T-helper 2 cell treated with Interferon-gamma antibody and Interleukin-4, amounts not matched to agents 5 μg/mL and 100 μg/mL, for 36 hours (primary cell): ENCODE measurements around the gene COX10.
"Not testable (repeated sequence)": the region's sequence is repeated elsewhere in the genome, so short reads cannot be mapped to it uniquely, and the experiment has no call there.

ENCODE experiments used
- DNase-seq: peaks from one replicate; pipeline ENCODE4 v3.0.0; 2021; ENCODE audit warnings: low spot score
- H3K27ac Mint-ChIP-seq: one replicate; pipeline ENCODE4 v1.8.0; 2021; ENCODE audit warnings: mild to moderate bottlenecking, mixed read lengths
- H3K27me3 Mint-ChIP-seq: one replicate; pipeline ENCODE4 v1.8.0; 2021; ENCODE audit warnings: low read depth, mixed read lengths
- H3K36me3 Mint-ChIP-seq: one replicate; pipeline ENCODE4 v1.8.0; 2021; ENCODE audit warnings: low read depth, mixed read lengths
- H3K4me1 Mint-ChIP-seq: one replicate; pipeline ENCODE4 v1.8.0; 2021; ENCODE audit warnings: low read depth, mixed read lengths
- H3K4me3 Mint-ChIP-seq: one replicate; pipeline ENCODE4 v1.8.0; 2022; ENCODE audit warnings: mild to moderate bottlenecking, moderate library complexity, mixed read lengths
- H3K9me3 Mint-ChIP-seq: one replicate; pipeline ENCODE4 v1.8.0; 2021; ENCODE audit warnings: mixed read lengths

Gene COX10

GRCh38 chr17:14214271-14214670 lies 145.0 kb downstream of the COX10 start:
- Mint-ChIP-seq H3K4me3 (no peak overlapping the region), H3K27ac (no peak overlapping the region), H3K36me3 (peaks cover 55% of the 10 kb centered on the region), H3K9me3 (peaks cover 9% of the 10 kb centered on the region), H3K27me3 (no peaks in the 10 kb centered on the region), H3K4me1 (peaks cover 16% of the 10 kb centered on the region)
- no peak for DNase-seq

DNA sequence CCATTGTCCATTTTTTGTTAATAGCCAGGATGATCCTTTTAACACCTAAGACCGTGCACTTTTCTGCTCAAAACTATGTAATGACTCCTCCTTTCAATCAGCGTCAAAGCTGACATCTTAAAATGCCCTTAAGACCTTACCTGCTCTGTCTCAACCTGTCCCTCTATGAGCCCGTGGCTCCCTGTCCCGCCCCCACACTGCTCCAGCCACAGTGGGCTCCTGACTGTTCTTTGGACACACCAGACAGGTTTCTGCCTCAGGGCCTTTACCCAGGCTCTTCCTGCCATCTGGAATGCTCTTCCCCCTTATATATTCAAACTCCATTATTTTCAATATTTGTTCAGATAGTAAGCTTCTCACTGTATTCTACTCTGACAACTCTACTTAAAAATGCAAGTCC lies 153.3 kb downstream of the COX10 start:
- Mint-ChIP-seq H3K4me3 (no peak overlapping the region), H3K4me1 (peaks cover 2% of the 10 kb centered on the region), H3K9me3 (no peaks in the 10 kb centered on the region), H3K36me3 (peaks cover 3% of the 10 kb centered on the region), H3K27me3 (no peaks in the 10 kb centered on the region), H3K27ac (no peak overlapping the region)
- no peak for DNase-seq

DNA sequence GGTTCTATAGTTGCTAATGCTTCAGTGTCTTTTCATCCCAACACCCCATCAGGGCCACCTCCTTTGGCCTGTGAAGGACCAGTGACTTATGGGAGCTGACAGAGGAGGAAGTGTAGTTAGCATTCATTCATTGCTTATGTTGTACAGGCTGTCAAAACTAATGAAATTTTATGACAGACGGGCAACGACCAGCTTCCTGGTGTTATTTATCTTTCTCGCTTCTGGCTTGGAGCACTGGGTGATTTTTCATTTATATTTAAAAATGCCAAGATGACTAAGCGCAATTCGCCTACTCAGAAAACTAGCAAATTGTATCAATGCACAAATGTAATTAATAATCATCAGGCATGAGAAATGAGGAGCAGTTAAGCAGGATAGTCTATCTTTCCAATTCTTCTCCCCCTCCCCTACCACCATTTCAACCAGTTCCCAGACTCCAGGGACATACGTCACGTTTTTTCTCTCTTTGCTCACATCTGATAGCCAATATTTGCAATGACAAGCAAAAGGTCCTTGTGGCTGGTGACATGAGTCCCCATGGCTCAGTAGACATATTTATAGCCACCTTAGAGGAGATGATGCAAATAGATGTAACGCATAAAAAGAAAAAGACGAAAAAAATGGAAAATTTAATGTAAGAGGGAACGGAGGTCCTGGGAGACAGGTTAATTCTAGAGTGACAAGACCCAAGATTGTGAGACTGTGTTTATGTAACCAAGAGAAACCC lies 156.1 kb downstream of the COX10 start:
- Mint-ChIP-seq H3K4me1 (peaks cover 2% of the 10 kb centered on the region), H3K9me3 (no peaks in the 10 kb centered on the region), H3K27ac (no peak overlapping the region), H3K36me3 (peaks cover 7% of the 10 kb centered on the region), H3K4me3 (no peak overlapping the region), H3K27me3 (no peaks in the 10 kb centered on the region)
- no peak for DNase-seq

DNA sequence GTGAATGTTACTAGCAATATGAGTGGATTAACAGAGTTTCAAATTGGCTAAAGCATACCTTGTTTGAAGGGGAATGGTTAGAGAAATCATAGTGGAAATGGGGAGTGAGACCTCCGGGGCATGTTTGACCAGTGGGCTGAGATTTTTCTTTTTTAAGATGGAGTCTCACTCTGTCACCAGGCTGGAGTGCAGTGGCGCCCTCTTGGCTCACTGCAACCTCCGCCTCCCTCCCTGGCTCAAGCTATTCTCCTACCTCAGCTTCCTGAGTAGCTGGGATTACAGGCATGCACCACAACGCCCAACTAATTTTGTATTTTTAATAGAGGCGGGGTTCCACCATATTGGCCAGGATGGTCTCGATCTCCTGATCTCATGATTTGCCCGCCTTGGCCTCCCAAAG lies 157.7 kb downstream of the COX10 start:
- Mint-ChIP-seq H3K27ac (no peak overlapping the region), H3K4me1 (peaks cover 2% of the 10 kb centered on the region), H3K4me3 (no peak overlapping the region), H3K36me3 (peaks cover 8% of the 10 kb centered on the region), H3K9me3 (peaks cover 4% of the 10 kb centered on the region), H3K27me3 (no peaks in the 10 kb centered on the region)
- DNase-seq: no peak

GRCh38 chr17:14228903-14229302 lies 159.6 kb downstream of the COX10 start:
- H3K27me3 Mint-ChIP-seq: no peaks in the 10 kb centered on the region
- no peak overlapping the region for H3K27ac Mint-ChIP-seq
- H3K9me3 Mint-ChIP-seq: peaks cover 4% of the 10 kb centered on the region
- no peak overlapping the region for H3K4me3 Mint-ChIP-seq
- peaks cover 8% of the 10 kb centered on the region for H3K36me3 Mint-ChIP-seq
- no peak for DNase-seq
- peaks cover 2% of the 10 kb centered on the region for H3K4me1 Mint-ChIP-seq

DNA sequence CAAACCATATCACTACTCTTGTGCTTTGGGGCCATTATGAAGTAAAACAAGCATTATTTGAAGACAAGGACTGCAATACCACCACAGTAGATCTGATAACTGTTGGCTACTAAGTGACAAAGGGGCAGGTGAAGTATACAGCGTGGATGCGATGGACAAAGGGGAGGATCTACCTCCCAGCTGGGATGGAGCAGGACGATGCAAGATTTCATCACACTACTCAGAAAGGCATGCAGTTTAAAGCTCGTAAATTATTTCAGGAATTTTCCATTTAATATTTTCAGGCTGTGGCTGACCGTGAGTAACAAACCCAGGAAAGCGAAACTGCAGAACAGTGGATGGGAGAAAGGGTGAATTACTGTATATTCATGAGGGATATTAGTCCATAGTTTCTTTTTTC lies 161.9 kb downstream of the COX10 start:
- H3K4me1 Mint-ChIP-seq, DNase-seq, H3K27ac Mint-ChIP-seq: not testable (repeated sequence)

GRCh38 chr17:14235047-14235446 lies 165.7 kb downstream of the COX10 start:
- DNase-seq, H3K9me3 Mint-ChIP-seq, H3K27ac Mint-ChIP-seq, H3K4me1 Mint-ChIP-seq, H3K27me3 Mint-ChIP-seq, H3K4me3 Mint-ChIP-seq, H3K36me3 Mint-ChIP-seq: not testable (repeated sequence)

More for the DNA sequence above, 161.9 kb downstream of the COX10 start:
- not testable (repeated sequence) for H3K36me3 Mint-ChIP-seq, H3K9me3 Mint-ChIP-seq, H3K4me3 Mint-ChIP-seq, H3K27me3 Mint-ChIP-seq

GRCh38 chr17:14236032-14236431 lies 166.7 kb downstream of the COX10 start:
- DNase-seq, H3K27ac Mint-ChIP-seq, H3K4me3 Mint-ChIP-seq, H3K27me3 Mint-ChIP-seq, H3K9me3 Mint-ChIP-seq, H3K36me3 Mint-ChIP-seq, H3K4me1 Mint-ChIP-seq: not testable (repeated sequence)

DNA sequence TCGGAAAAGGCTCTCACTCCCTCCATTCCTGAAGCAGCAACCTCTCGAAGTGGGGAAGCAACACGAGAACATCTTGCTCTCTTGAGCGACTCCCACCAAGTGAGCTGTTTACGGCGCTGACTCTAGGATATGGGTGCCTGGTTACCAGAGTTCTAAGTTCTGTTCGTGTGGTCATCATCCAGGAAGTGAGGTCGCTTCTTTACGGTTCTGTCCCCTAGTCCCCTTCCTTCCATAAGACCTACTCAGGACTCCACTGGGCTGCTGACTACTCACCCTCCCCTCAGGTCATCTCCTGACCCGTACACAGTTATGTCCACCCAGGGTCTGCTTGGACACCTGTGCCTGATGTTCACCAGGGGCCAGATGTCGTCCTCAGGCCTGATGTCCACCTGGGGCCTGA lies 167.5 kb downstream of the COX10 start, which contains the start of gene CDRT15:
TSS of gene CDRT15 (minus strand) at position 101 of the 400 bp plus-strand sequence. CDS start at position 72, 29 bp downstream.
- not testable (repeated sequence) for H3K4me3 Mint-ChIP-seq, H3K27me3 Mint-ChIP-seq, DNase-seq, H3K36me3 Mint-ChIP-seq, H3K9me3 Mint-ChIP-seq, H3K27ac Mint-ChIP-seq, H3K4me1 Mint-ChIP-seq

GRCh38 chr17:14239271-14239670 lies 170.0 kb downstream of the COX10 start:
- H3K27ac Mint-ChIP-seq, H3K27me3 Mint-ChIP-seq, H3K36me3 Mint-ChIP-seq, H3K9me3 Mint-ChIP-seq, DNase-seq, H3K4me3 Mint-ChIP-seq, H3K4me1 Mint-ChIP-seq: not testable (repeated sequence)

GRCh38 chr17:14245002-14245401 lies 175.7 kb downstream of the COX10 start:
- peaks cover 31% of the 10 kb centered on the region for H3K27me3 Mint-ChIP-seq

DNA sequence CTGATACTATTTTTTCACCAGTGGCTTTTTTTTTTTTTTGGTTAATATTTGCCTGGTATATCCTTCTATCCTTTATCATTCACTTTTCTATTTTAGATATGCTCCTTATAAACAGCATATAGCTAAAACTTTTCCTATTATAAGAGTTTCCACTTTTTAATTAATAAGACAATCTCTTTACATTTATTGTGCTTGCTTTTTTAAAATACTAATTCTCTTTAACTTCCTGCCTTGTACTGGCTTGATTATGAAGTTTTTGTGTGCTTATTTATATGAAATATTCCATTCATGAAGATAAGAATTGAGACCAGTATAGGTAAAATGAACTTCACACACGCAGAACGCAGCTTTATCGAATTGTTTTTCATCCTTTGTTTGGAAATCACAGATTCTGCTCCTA lies 176.3 kb downstream of the COX10 start:
- Mint-ChIP-seq H3K4me1 (peaks cover 1% of the 10 kb centered on the region), H3K9me3 (no peaks in the 10 kb centered on the region), H3K27me3 (peaks cover 31% of the 10 kb centered on the region), H3K36me3 (no peaks in the 10 kb centered on the region), H3K27ac (no peak overlapping the region), H3K4me3 (no peak overlapping the region)
- no peak for DNase-seq

More at GRCh38 chr17:14245002-14245401, 175.7 kb downstream of the COX10 start:
- no peak overlapping the region for H3K4me3 Mint-ChIP-seq
- no peaks in the 10 kb centered on the region for H3K9me3 Mint-ChIP-seq
- peaks cover 1% of the 10 kb centered on the region for H3K4me1 Mint-ChIP-seq
- DNase-seq: no peak
- no peak overlapping the region for H3K27ac Mint-ChIP-seq
- no peaks in the 10 kb centered on the region for H3K36me3 Mint-ChIP-seq
